Fibroblast of lung (primary cell): ENCODE results near the gene CDYL2. TPM values are rescaled to one million over a fixed set of nuclear protein-coding genes. Genes with fewer than 3 reads are reported as not detected.

Experiments used
- DNase-seq, 2 donors: peaks; one replicate each; pipeline versions ENCODE4 v3.0.0 to v3.0.0-alpha.2; 2010; ENCODE audit warnings: low read depth in 2 of 2
- H2AFZ ChIP-seq: 2 replicates; pipeline ENCODE4 v1.5.1; 2012; ENCODE audit warnings: low read length, control low read depth, inconsistent platforms
- H3K27ac ChIP-seq: 2 replicates; pipeline ENCODE4 v1.5.1; 2011; ENCODE audit warnings: low read length, control low read depth; ENCODE audit not compliant: insufficient read depth
- H3K27me3 ChIP-seq: 2 replicates; pipeline ENCODE4 v1.5.1; 2011; ENCODE audit warnings: mild to moderate bottlenecking, low read length; ENCODE audit not compliant: control insufficient read depth, insufficient read depth
- H3K36me3 ChIP-seq: 2 replicates; pipeline ENCODE4 v1.5.1; 2011; ENCODE audit warnings: low read length; ENCODE audit not compliant: control insufficient read depth, insufficient read depth
- H3K4me1 ChIP-seq: 2 replicates; pipeline ENCODE4 v1.5.1; 2011; ENCODE audit warnings: low read length; ENCODE audit not compliant: control insufficient read depth, insufficient read depth; ENCODE audit errors: extremely low read depth
- H3K4me2 ChIP-seq: 2 replicates; pipeline ENCODE4 v1.5.1; 2011; ENCODE audit warnings: low read length, control low read depth; ENCODE audit not compliant: insufficient read depth; ENCODE audit errors: extremely low read depth
- H3K4me3 ChIP-seq, 4 experiments: fragments of 200-600 bp in 1 of 4; sonication (generic) in 1 of 4; replicated peaks in 1 of 4; 2 replicates each; pipeline ENCODE4 v1.5.1; 2011 to 2016; ENCODE audit warnings: low read length in 4 of 4, low read depth in 3 of 4, mild to moderate bottlenecking in 3 of 4, control low read depth in 2 of 4, inconsistent platforms in 1 of 4, mixed read lengths in 1 of 4; ENCODE audit not compliant: insufficient read depth in 1 of 4; ENCODE audit errors: control extremely low read depth in 1 of 4
- H3K79me2 ChIP-seq: 2 replicates; pipeline ENCODE4 v1.5.1; 2012; ENCODE audit warnings: mild to moderate bottlenecking, low read length, inconsistent platforms; ENCODE audit not compliant: control insufficient read depth, insufficient read depth
- H3K9ac ChIP-seq: 2 replicates; pipeline ENCODE4 v1.5.1; 2011; ENCODE audit warnings: mild to moderate bottlenecking, low read length, control low read depth; ENCODE audit not compliant: insufficient read depth
- H3K9me3 ChIP-seq: 2 replicates; pipeline ENCODE4 v1.5.1; 2012; ENCODE audit warnings: low read depth, low read length; ENCODE audit not compliant: control insufficient read depth, insufficient read depth
- H4K20me1 ChIP-seq: 2 replicates; pipeline ENCODE4 v1.5.1; 2011; ENCODE audit warnings: low read length; ENCODE audit not compliant: control insufficient read depth, insufficient read depth; ENCODE audit errors: extremely low read depth
- CTCF ChIP-seq, 2 donors: IDR thresholded peaks in 1 of 2; conservative IDR thresholded peaks in 1 of 2; 1 replicate in 1 of 2; 2 replicates in 1 of 2; pipeline ENCODE4 v1.5.1; 2011 to 2012; ENCODE audit warnings: low read length in 2 of 2, control low read depth in 1 of 2, inconsistent platforms in 1 of 2, low read depth in 1 of 2, mild to moderate bottlenecking in 1 of 2
- EZH2 ChIP-seq: IDR thresholded peaks from 2 replicates; pipeline ENCODE4 v1.5.1; 2012; ENCODE audit warnings: low read length, control low read depth, mild to moderate bottlenecking; ENCODE audit errors: missing control alignments
- polyA plus RNA-seq, 2 donors: library from polyadenylated mRNA; depleted of rRNA in 1 of 2; stranded (reverse) in 1 of 2; unstranded in 1 of 2; fragments of >200 nt; gene quantifications; 2 replicates each; pipeline ENCODE4 v1.2.1, GENCODE V29; 2011 to 2012; ENCODE audit warnings: missing spikeins in 1 of 2
- total RNA-seq: library from RNA; depleted of rRNA; stranded (reverse); fragments of >200 nt; gene quantifications from 2 replicates; pipeline ENCODE4 v1.2.1, GENCODE V29; 2014

Gene CDYL2
- total and polyA plus RNA-seq, 2 donors (not counting 1 experiment from before 2014, with no cell fraction given), result 1.1 to 3.5 TPM

GRCh38 chr16:80684136-80684765 lies 120.1 kb downstream of the CDYL2 start:
- no peak overlapping the region for H3K27ac ChIP-seq
- peaks cover 6% of the 10 kb centered on the region for H3K4me1 ChIP-seq
- H3K4me3 ChIP-seq, result no peak overlapping the region
- no peaks in the 10 kb centered on the region for H3K9me3 ChIP-seq
- TF ChIP-seq CTCF (conservative IDR thresholded peaks at IDR 0.05 in 1 of 2, IDR thresholded peaks at IDR 0.05 in 1 of 2; ENCODE audit: low read depth in 1 of 2, low read length in 2 of 2), result no peak
- TF ChIP-seq EZH2, result no peak
- no peaks in the 10 kb centered on the region for H3K27me3 ChIP-seq
- H2AFZ ChIP-seq, result no peak overlapping the region
- H3K9ac ChIP-seq, result no peak overlapping the region
- no peaks in the 10 kb centered on the region for H4K20me1 ChIP-seq
- no peak for DNase-seq
- H3K79me2 ChIP-seq, result no peaks in the 10 kb centered on the region
- H3K36me3 ChIP-seq, result no peaks in the 10 kb centered on the region
- no peak overlapping the region for H3K4me2 ChIP-seq

GRCh38 chr16:80683646-80684045 lies 120.8 kb downstream of the CDYL2 start:
- Histone ChIP-seq H3K9me3 (no peaks in the 10 kb centered on the region), H4K20me1 (no peaks in the 10 kb centered on the region), H3K27me3 (no peaks in the 10 kb centered on the region), H3K4me1 (peaks cover 6% of the 10 kb centered on the region), H3K4me2 (no peak overlapping the region), H3K9ac (no peak overlapping the region), H2AFZ (no peak overlapping the region), H3K27ac (no peak overlapping the region), H3K79me2 (no peaks in the 10 kb centered on the region), H3K4me3 (no peak overlapping the region), H3K36me3 (no peaks in the 10 kb centered on the region)
- TF ChIP-seq EZH2, result no peak
- no peak for DNase-seq

DNA sequence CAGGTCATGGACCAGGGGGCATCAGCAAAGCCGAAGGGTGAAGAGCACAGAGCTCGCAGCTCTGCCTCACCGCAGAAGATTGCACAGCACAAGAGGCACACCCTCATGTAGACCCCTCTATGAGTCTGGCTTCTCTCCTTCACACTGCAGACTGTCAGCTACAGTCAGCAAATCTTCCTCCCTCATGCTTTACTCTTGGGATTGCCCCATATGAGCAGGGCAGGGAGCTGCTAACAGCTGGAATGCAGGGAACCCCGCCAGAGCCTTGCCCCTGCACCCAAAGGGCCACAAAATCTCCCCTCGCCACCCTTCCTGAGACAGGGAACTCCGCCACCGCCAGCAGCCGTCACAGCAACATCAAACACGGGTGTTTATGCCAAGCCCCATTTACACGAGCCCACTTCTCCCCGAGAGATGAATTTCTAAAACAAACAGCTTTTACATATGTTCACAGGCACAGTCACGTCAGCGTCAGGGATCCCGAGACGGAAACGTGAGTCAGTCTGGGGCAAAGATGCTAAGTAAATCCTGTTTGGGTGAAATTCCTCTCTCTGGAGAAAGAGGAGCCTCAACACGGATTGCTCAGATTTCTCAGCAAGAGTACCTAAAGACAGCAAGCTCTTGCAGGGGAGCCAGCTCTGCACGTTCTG lies 121.9 kb downstream of the CDYL2 start:
- DNase-seq, result peak; percentile 48 to 83
- Histone ChIP-seq H3K27ac (peak overlapping the region; percentile 56), H3K9me3 (no peaks in the 10 kb centered on the region), H3K9ac (peak overlapping the region; percentile 46), H4K20me1 (no peaks in the 10 kb centered on the region), H3K4me2 (peak overlapping the region; percentile 54), H3K27me3 (no peaks in the 10 kb centered on the region), H3K4me1 (peaks cover 6% of the 10 kb centered on the region), H2AFZ (peak overlapping the region; percentile 40), H3K79me2 (no peaks in the 10 kb centered on the region), H3K4me3 (peak overlapping the region in 1 of 4 experiments; percentile 40), H3K36me3 (no peaks in the 10 kb centered on the region)
- TF ChIP-seq CTCF (conservative IDR thresholded peaks at IDR 0.05 in 1 of 2, IDR thresholded peaks at IDR 0.05 in 1 of 2; ENCODE audit: low read depth in 1 of 2, low read length in 2 of 2) (no peak), EZH2 (no peak)
